HG02763 (cell line): ENCODE measurements around the gene THADA.

Experiments
- ATAC-seq: cut with Tn5 transposase; IDR thresholded peaks from one replicate; pipeline ENCODE4 v1.9.1; 2021; ENCODE audit warnings: mild to moderate bottlenecking, moderate library complexity; ENCODE audit not compliant: unreplicated experiment

Gene THADA

GRCh38 chr2:43228321-43228751, 367.5 kb downstream of the THADA start:
- no peak for ATAC-seq

- no peak for ATAC-seq
These were observed 368.0 kb downstream of the THADA start for GRCh38 chr2:43227830-43228281.

GRCh38 chr2:43226955-43227829, 368.6 kb downstream of the THADA start:
- ATAC-seq, result peak; percentile 18

- ATAC-seq, result peak; percentile 44
These were observed 369.3 kb downstream of the THADA start, which contains the start of gene ZFP36L2 for GRCh38 chr2:43226558-43226954. Gene ZFP36L2 (minus strand): TSS chr2:43226606. CDS start chr2:43226315, 291 bp downstream.

- peak; percentile 33 for ATAC-seq
These were observed 369.9 kb downstream of the THADA start for GRCh38 chr2:43225788-43226557.

- ATAC-seq, result no peak
These were observed 370.6 kb downstream of the THADA start for GRCh38 chr2:43225093-43225787.

GRCh38 chr2:43224571-43225092, 371.2 kb downstream of the THADA start:
- ATAC-seq, result no peak

- no peak for ATAC-seq
These were observed 371.7 kb downstream of the THADA start for GRCh38 chr2:43224131-43224570.

- no peak for ATAC-seq
These were observed 372.3 kb downstream of the THADA start for GRCh38 chr2:43223521-43224001.

GRCh38 chr2:43222475-43223309, 373.1 kb downstream of the THADA start:
- no peak for ATAC-seq

- no peak for ATAC-seq
These were observed 373.9 kb downstream of the THADA start for GRCh38 chr2:43221763-43222474.

- no peak for ATAC-seq
These were observed 374.6 kb downstream of the THADA start for GRCh38 chr2:43221124-43221762.

- no peak for ATAC-seq
These were observed 375.1 kb downstream of the THADA start for GRCh38 chr2:43220760-43221123.

GRCh38 chr2:43220229-43220751, 375.5 kb downstream of the THADA start:
- no peak for ATAC-seq

- peak; percentile 52 for ATAC-seq
These were observed 376.2 kb downstream of the THADA start for GRCh38 chr2:43219383-43220228.

GRCh38 chr2:43218702-43219382, 377.0 kb downstream of the THADA start:
- peak; percentile 35 for ATAC-seq

- no peak for ATAC-seq
These were observed 377.6 kb downstream of the THADA start for GRCh38 chr2:43218155-43218701.
